HG02678 (cell line): ENCODE data around the gene GRK3.

Experiments used
- ATAC-seq: cut with Tn5 transposase; IDR thresholded peaks from one replicate; pipeline ENCODE4 v1.9.1; 2021; ENCODE audit warnings: mild to moderate bottlenecking, moderate library complexity; ENCODE audit not compliant: unreplicated experiment

GRK3 gene

DNA sequence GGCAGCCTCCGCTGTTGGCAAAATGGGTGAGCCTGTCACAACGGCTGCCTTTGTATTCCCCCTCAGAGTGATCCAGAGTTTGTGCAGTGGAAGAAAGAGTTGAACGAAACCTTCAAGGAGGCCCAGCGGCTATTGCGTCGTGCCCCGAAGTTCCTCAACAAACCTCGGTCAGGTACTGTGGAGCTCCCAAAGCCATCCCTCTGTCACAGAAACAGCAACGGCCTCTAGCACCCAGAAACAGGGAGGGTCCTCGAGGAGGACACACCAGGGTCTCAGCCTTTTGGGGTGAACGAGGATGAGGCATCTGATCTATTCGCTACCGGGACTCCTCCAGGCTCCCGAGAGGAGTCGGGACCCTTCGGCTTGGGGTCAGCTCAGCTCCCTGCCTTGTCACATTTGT is 157.7 kb downstream of the GRK3 start:
- ATAC-seq: no peak

GRCh38 chr22:25722626-25723025 is 158.2 kb downstream of the GRK3 start:
- ATAC-seq: no peak

GRCh38 chr22:25726241-25726640 is 161.8 kb downstream of the GRK3 start:
- no peak for ATAC-seq

DNA sequence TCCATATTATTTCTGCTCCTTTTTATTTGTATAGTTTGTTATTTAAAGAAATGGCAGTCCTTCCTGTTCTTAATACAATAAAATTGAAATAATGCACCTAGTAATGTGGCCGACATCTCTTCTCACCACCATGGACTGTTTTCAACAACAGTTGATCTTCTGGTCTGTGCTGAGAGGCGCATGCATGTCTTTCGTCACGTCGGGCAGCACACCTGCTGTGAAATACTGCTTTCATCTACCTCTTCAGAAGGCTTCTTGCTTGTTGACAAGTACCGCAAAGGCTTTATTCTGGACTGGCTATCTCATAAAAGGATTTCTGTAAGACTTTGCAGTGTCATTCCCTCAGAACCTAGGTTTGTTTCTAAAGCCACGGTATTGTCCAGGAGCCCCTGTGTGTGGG is 163.6 kb downstream of the GRK3 start:
- ATAC-seq: no peak

GRCh38 chr22:25729016-25729995 is 164.8 kb downstream of the GRK3 start:
- ATAC-seq: no peak

DNA sequence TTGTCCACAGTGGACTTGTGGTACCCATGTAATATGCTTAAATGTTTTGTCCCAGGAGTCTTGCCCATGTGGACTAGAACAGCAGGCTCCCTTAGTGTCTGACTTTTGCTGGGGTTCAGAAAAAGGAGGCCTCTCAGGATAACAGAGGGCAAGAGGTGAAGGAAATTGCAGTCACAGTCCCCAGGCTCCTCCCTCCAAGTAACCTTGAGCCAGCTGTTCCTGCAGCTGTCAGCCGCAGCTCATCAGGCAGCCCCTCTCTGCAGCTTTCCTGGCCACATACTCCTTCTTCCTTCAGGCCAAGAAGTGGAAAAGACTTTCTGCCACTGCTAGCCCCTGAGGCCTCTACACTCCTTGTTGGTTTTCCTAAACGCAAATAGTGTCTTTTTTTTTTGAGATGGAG is 171.2 kb downstream of the GRK3 start:
- ATAC-seq: no peak

DNA sequence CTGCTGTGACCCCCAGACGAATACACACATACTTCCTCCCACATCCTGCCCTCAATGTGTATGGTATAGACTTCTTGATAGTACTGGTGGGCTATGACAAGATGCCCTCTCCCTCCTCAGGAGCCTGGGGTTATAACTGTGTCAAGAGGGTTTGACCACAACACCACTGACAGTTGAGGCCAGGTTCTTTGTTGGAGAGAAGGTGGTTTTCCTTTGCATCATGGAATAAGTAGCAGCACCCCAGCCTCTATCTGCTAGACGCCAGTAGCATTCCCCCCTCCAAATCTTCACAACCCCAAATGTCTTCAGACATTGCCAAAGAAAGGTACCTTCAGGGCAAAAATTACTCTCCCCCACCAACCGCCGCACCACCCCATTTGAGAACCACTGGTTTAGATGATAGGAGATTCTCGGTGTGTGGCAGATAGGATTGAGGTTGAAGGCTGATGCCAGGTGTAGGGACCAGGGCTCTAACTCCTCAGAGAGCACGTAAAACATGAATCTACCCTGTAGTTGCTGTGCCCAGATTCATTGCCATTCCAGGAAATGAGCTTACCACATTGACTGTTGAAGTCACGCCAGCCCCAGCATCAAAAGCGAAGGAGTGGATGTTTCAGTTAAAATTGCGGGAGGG is 172.0 kb downstream of the GRK3 start:
- ATAC-seq: no peak

GRCh38 chr22:25739659-25740344 is 175.3 kb downstream of the GRK3 start:
- no peak for ATAC-seq

- ATAC-seq: no peak
Measured at GRCh38 chr22:25741692-25742626, 177.5 kb downstream of the GRK3 start, which contains the start of gene MYO18B. Gene MYO18B (plus strand): TSS chr22:25742188. CDS start chr22:25761093, 18,905 bp downstream.

DNA sequence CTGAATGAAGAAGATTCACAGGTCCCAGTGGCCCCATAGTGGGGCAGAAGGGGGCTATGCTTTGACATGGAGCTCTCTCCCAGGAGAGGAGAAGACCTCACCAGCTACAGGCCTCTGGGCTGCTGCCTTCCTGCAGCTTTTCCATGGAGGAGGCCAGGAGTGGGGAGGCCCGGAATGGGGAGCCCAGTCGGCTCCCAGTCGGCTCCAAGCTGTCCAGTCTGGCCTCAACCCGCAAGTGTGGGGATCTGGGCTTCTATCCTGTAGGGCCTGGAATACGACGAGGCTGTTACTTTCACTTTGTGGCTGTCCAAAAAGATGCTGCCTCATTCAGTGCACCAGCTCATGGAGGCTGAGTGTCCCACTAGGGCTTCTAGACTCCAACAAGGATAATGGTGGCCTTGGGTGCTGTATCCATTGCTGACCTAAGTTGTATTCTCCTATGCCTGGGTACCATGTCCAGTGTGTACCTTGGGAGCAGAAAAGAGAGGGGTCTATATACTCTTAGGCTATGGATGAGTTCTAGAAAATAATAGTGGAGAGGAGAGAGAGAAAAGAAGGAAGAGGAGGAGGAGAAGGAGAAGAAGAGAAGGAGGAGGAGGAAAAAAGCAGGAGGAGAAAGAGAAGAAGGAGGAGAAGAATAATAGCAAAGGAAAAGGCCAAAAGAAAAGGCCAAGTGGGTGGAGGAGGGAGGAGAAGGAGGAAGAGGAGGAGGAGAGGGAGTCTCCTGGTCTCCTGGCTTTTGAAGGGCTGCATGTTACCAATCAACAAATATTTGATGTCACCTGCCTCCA is 178.6 kb downstream of the GRK3 start:
- no peak for ATAC-seq

GRCh38 chr22:25744694-25745093 is 180.2 kb downstream of the GRK3 start:
- ATAC-seq: no peak

DNA sequence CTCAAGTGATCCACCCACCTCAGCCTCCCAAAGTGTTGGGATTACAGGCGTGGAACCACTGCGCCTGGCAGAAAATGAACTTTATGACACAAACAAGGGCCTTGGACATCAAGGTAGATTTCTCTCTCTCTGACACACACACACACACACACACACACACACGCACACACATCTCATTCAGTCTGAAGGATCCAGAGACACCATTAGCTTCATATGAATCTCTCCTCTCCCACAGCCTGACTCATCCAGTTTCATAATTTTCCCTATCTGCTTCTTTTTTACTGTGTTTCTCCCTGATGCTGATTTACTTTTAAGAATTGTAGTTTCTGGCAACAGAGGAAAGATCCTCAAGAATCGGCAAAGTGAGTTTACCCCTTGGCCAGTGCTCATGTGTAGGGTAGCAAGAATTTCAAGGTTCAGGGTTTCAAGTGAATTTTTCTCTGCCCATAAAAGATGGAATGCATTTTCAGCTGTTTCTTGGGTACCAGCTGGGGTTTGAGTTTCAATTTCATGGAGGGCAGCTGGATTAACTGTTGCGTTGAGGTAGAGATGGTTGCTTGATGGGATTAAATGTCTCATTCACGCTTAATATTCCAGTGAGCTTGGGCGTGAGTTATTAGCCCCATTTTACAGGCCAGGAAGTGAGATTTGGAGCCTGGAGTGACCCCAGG is 181.0 kb downstream of the GRK3 start:
- ATAC-seq: no peak

- ATAC-seq: no peak
Measured at GRCh38 chr22:25746012-25746373, 181.5 kb downstream of the GRK3 start.

DNA sequence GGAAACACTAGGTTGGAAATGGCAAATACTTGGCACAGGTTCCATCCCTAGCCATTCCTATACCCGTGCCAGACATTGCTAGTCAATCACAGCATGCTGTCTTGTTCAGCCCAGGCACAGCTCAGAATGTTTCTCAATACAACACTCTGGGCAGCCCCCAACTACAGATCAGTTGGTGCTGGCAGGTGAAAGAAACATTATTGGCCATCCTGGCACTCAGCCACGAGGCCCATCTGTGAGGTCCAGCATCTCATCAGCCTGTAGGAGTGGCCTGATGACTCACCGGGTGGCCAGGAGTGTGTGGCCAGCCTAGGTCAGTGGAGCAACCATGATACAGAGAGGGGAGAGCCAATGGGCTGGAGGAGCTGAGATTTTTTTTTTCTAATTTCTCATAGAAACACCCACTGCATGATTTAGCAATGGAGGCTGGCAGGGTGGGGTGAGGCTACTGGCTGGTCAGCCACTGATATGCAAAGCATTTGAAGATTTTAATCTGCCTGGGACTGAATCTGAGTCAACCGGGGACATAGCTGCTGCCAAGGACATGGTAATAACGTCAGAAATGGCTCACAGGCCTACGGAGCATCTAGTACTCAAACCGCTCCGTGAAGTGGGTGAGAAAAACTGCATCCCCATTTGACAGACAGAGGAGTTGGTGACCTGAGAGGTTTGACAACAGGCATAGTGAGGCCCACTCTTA is 182.9 kb downstream of the GRK3 start:
- no peak for ATAC-seq

DNA sequence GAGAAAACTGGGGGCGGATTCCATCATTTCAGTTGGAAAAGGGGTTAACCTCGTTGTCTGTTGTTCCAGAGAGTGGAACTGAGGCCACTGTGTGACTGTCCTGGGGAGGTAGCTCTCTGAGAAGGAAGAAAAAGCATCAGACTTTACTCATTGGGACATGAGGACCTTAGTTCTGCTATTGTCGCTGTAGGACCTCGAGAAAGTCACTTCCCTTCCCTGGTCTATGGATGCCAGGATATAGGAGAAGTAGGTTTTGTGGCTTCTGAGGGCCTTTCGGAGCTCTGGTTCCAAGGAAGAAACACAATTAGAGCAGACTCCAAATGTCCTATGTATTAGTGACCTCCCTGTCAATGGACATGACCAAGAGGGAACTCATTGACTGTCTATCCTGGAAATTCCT is 183.7 kb downstream of the GRK3 start:
- no peak for ATAC-seq

- ATAC-seq: no peak
Measured at GRCh38 chr22:25748704-25749103, 184.2 kb downstream of the GRK3 start.

DNA sequence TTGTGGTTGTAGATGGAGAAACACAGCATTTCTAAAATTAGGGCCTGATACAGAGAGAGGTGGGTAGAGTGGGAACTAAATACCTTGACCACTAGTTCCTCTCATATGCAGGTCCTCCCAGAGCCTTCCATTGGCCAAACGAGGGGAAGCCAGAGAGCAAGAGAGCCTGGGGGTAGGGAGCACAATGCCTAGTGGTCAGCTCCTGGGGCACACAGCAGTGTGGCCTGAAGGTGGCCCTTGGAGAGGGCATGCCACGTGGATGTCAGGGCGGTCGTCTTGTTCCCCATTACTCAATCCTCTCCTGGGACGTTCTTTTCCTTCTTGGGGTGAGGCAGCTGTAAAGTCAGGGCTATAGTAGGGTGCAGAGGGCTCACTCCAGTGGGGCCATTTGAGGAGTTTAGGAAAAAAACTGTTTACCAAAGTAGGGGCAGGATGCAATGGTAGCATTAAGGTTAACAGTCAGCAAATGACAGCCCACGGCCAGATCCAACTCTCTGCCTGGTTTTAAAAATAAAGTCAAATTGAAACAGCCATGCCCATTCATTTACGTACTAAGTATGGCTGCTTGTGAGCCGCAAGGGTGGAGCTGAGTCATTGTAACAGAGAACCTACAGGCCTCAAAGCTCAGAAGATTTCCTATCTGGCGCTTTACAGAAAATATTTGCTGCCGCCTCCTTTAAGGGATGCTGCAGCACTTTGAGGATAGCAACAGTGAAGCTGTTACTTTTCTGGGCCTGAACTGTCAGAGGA is 185.1 kb downstream of the GRK3 start:
- ATAC-seq: peak; percentile 40
